ENCODE data around the gene ATE1.

Gene ATE1

DNA sequence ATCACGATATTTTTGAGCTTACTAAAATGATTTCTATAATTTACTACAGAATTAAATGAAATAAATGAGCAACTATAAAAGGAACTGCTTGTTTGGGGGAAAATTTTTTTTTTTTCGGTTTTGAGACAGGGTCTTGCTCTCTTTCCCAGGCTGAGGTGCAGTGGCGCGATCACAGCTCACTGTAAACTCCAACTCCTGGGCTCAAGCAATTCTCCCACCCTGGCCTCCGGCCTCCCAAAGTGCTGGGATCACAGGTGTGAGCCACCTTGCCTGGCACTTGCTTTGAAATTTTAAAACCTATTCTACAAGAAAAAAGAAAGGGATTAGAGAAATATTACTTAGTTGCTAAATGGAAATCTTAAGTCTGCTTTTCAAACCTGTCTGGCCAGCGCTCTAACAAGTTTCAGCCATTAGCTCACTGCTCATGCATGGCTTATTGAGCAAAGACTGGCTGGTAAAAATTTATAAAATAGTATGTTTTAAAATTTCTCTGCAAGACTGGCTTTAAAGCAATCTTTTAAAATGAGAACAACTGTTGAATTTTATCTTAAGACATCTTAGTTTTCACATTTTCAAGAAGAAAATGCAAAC lies 144.0 kb downstream of the ATE1 start:
- H3K9me3 ChIP-seq (ENCODE audit: insufficient read depth, low read length, severe bottlenecking) = no peaks in the 10 kb centered on the region
- H4K20me1 ChIP-seq (ENCODE audit: insufficient read depth, low read length) = no peaks in the 10 kb centered on the region
- no peak overlapping the region for H3K4me2 ChIP-seq (ENCODE audit: insufficient read depth, low read length)
- no peaks in the 10 kb centered on the region for H3K4me1 ChIP-seq (ENCODE audit: insufficient read depth, low read length)
- H2AFZ ChIP-seq (ENCODE audit: low read depth, low read length) = no peak overlapping the region
- H3K27ac ChIP-seq (ENCODE audit: low read length) = no peak overlapping the region
- no peak overlapping the region for H3K4me3 ChIP-seq (ENCODE audit: low read depth in 1 of 2, low read length in 2 of 2)
- TF ChIP-seq EZH2 (IDR thresholded peaks at IDR 0.05; ENCODE audit: borderline replicate concordance, low read depth, low read length, severe bottlenecking) = no peak
- TF ChIP-seq, protein P1, sequence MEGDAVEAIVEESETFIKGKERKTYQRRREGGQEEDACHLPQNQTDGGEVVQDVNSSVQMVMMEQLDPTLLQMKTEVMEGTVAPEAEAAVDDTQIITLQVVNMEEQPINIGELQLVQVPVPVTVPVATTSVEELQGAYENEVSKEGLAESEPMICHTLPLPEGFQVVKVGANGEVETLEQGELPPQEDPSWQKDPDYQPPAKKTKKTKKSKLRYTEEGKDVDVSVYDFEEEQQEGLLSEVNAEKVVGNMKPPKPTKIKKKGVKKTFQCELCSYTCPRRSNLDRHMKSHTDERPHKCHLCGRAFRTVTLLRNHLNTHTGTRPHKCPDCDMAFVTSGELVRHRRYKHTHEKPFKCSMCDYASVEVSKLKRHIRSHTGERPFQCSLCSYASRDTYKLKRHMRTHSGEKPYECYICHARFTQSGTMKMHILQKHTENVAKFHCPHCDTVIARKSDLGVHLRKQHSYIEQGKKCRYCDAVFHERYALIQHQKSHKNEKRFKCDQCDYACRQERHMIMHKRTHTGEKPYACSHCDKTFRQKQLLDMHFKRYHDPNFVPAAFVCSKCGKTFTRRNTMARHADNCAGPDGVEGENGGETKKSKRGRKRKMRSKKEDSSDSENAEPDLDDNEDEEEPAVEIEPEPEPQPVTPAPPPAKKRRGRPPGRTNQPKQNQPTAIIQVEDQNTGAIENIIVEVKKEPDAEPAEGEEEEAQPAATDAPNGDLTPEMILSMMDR (IDR thresholded peaks at IDR 0.05; ENCODE audit: borderline replicate concordance, extremely low read depth, low read length, poor library complexity, severe bottlenecking) = no peak
- no peaks in the 10 kb centered on the region for H3K27me3 ChIP-seq (ENCODE audit: insufficient read depth, low read length, poor library complexity)
- ATAC-seq (ENCODE audit: insufficient read depth, low read depth) = no peak
- DNase-seq = no peak
- no peaks in the 10 kb centered on the region for H3K79me2 ChIP-seq (ENCODE audit: insufficient read depth, low read length)
- no peak overlapping the region for H3K9ac ChIP-seq (ENCODE audit: low read depth, low read length)
- peaks cover 34% of the 10 kb centered on the region; the same call in 1 of the 2 replicates for H3K36me3 ChIP-seq (ENCODE audit: insufficient read depth, low read length)

DNA sequence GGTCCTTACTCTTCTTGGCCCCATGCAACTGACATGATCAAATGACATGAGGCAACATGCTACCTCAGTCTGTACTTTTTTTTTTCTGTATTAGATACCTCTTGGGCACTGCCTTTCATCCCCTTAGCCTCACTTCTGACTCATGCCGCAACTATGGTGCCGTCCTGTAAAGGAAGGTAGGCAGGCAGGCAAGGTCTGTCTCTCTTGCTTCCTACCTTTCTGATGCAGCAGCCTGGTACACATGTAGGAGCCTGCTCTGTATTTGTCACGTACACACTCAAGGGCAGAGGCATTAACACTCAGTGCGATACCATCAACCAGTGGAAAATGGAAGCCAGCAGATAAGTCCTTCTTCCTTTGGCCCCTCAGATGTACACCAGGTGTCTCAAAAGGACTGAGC lies 146.7 kb downstream of the ATE1 start:
- peaks cover 24% of the 10 kb centered on the region; the same call in 1 of the 2 replicates for H3K36me3 ChIP-seq (ENCODE audit: insufficient read depth, low read length)
- ATAC-seq (ENCODE audit: insufficient read depth, low read depth) (no peak), DNase-seq (no peak)
- H2AFZ ChIP-seq (ENCODE audit: low read depth, low read length) = no peak overlapping the region
- no peak overlapping the region for H3K4me3 ChIP-seq (ENCODE audit: low read depth in 1 of 2, low read length in 2 of 2)
- TF ChIP-seq, protein P1 (IDR thresholded peaks at IDR 0.05; ENCODE audit: borderline replicate concordance, extremely low read depth, low read length, poor library complexity, severe bottlenecking) = no peak
- no peak for TF ChIP-seq EZH2 (IDR thresholded peaks at IDR 0.05; ENCODE audit: borderline replicate concordance, low read depth, low read length, severe bottlenecking)
- H3K79me2 ChIP-seq (ENCODE audit: insufficient read depth, low read length) = no peaks in the 10 kb centered on the region
- no peaks in the 10 kb centered on the region for H3K9me3 ChIP-seq (ENCODE audit: insufficient read depth, low read length, severe bottlenecking)
- H3K27me3 ChIP-seq (ENCODE audit: insufficient read depth, low read length, poor library complexity) = no peaks in the 10 kb centered on the region
- H3K27ac ChIP-seq (ENCODE audit: low read length) = no peak overlapping the region
- no peaks in the 10 kb centered on the region for H4K20me1 ChIP-seq (ENCODE audit: insufficient read depth, low read length)
- no peak overlapping the region for H3K9ac ChIP-seq (ENCODE audit: low read depth, low read length)
- no peaks in the 10 kb centered on the region for H3K4me1 ChIP-seq (ENCODE audit: insufficient read depth, low read length)
- no peak overlapping the region for H3K4me2 ChIP-seq (ENCODE audit: insufficient read depth, low read length)

DNA sequence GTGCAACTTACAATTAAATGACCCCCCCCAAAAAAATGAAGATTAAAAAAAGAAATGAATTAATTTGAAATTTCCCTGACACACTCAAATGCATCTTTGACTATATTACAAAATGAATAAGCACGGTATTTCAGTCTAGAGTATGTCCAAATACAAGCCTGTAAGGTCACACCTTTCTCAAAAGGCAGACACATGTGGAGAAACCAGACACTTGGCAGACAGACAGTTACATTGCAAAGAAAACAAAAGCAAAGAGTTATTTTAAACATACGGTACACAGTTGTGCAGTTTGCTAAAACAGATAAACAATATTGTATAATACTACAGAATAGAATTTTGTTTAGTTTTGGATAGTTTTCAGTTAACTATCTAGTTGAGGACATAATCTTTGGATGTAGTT lies 153.0 kb downstream of the ATE1 start:
- no peaks in the 10 kb centered on the region for H3K9me3 ChIP-seq (ENCODE audit: insufficient read depth, low read length, severe bottlenecking)
- H3K4me1 ChIP-seq (ENCODE audit: insufficient read depth, low read length) = no peaks in the 10 kb centered on the region

More for the DNA sequence above, 153.0 kb downstream of the ATE1 start:
- no peak for TF ChIP-seq EZH2 (IDR thresholded peaks at IDR 0.05; ENCODE audit: borderline replicate concordance, low read depth, low read length, severe bottlenecking)
- TF ChIP-seq, protein P1 (IDR thresholded peaks at IDR 0.05; ENCODE audit: borderline replicate concordance, extremely low read depth, low read length, poor library complexity, severe bottlenecking) = no peak
- Histone ChIP-seq H3K79me2 (ENCODE audit: insufficient read depth, low read length) (no peaks in the 10 kb centered on the region), H3K36me3 (ENCODE audit: insufficient read depth, low read length) (peaks cover 8% of the 10 kb centered on the region; the same call in 1 of the 2 replicates), H4K20me1 (ENCODE audit: insufficient read depth, low read length) (no peaks in the 10 kb centered on the region), H3K27me3 (ENCODE audit: insufficient read depth, low read length, poor library complexity) (no peaks in the 10 kb centered on the region), H3K27ac (ENCODE audit: low read length) (no peak overlapping the region), H3K4me3 (ENCODE audit: low read depth in 1 of 2, low read length in 2 of 2) (no peak overlapping the region), H3K9ac (ENCODE audit: low read depth, low read length) (no peak overlapping the region), H3K4me2 (ENCODE audit: insufficient read depth, low read length) (no peak overlapping the region), H2AFZ (ENCODE audit: low read depth, low read length) (no peak overlapping the region)
- DNase-seq = no peak
- ATAC-seq (ENCODE audit: insufficient read depth, low read depth) = no peak
